Measurements from ENCODE around the gene C1R.

The C1R gene

GRCh38 chr12:7096006-7096932 is 4.0 kb upstream of the C1R start:
- DNase-seq: no peak

GRCh38 chr12:7093892-7094291 is 1.6 kb upstream of the C1R start:
- DNase-seq: no peak

- no peak for DNase-seq
Observed at GRCh38 chr12:7093486-7093885, 1.2 kb upstream of the C1R start.

GRCh38 chr12:7092986-7093460 is 778 bp upstream of the C1R start:
- DNase-seq: no peak

- DNase-seq: no peak
Observed at GRCh38 chr12:7091660-7092228, 501 bp downstream of the C1R start.

GRCh38 chr12:7091171-7091570 is 1.1 kb downstream of the C1R start:
- no peak for DNase-seq

- DNase-seq: no peak
Observed at GRCh38 chr12:7090222-7090998, 1.8 kb downstream of the C1R start.

GRCh38 chr12:7089196-7089871 is 2.9 kb downstream of the C1R start:
- no peak for DNase-seq

- no peak for DNase-seq
Observed at GRCh38 chr12:7083125-7083524, 9.1 kb downstream of the C1R start.

GRCh38 chr12:7081037-7081436 is 11.2 kb downstream of the C1R start:
- no peak for DNase-seq

GRCh38 chr12:7079826-7080125 is 12.5 kb downstream of the C1R start:
- DNase-seq: no peak

- DNase-seq: no peak
Observed at GRCh38 chr12:7078163-7078562, 14.1 kb downstream of the C1R start.

GRCh38 chr12:7076493-7076892 is 15.8 kb downstream of the C1R start:
- DNase-seq: no peak

GRCh38 chr12:7075939-7076338 is 16.3 kb downstream of the C1R start:
- no peak for DNase-seq

- no peak for DNase-seq
Observed at GRCh38 chr12:7075518-7075917, 16.7 kb downstream of the C1R start.

GRCh38 chr12:7073946-7074345 is 18.3 kb downstream of the C1R start:
- no peak for DNase-seq

GRCh38 chr12:7072554-7072953 is 19.7 kb downstream of the C1R start:
- no peak for DNase-seq

GRCh38 chr12:7072035-7072434 is 20.2 kb downstream of the C1R start:
- no peak for DNase-seq

- no peak for DNase-seq
Observed at GRCh38 chr12:7069386-7069785, 22.9 kb downstream of the C1R start.

- no peak for DNase-seq
Observed at GRCh38 chr12:7068994-7069346, 23.3 kb downstream of the C1R start.

- DNase-seq: no peak
Observed at GRCh38 chr12:7068240-7068993, 23.8 kb downstream of the C1R start.

GRCh38 chr12:7067096-7067495 is 25.1 kb downstream of the C1R start:
- no peak for DNase-seq

- DNase-seq: no peak
Observed at GRCh38 chr12:7066596-7066995, 25.6 kb downstream of the C1R start.
